GM23338 (cell line): ENCODE results near the gene ST8SIA2. TPM values are rescaled to one million over a fixed set of nuclear protein-coding genes. Genes with fewer than 3 reads are reported as not detected.

Source experiments
- ATAC-seq: fragments of 200-7000 bp; cut with Tn5 transposase; 3 replicates; pipeline ENCODE4 v1.9.1; 2020
- DNase-seq: peaks from one replicate; pipeline ENCODE4 v3.0.0-alpha.2; 2015; ENCODE audit warnings: low spot score
- H2AFZ ChIP-seq: fragments of 200-600 bp; sonication (generic); 2 replicates; pipeline ENCODE4 v1.8.0; 2016; ENCODE audit warnings: antibody characterized with exemption, mild to moderate bottlenecking, moderate library complexity
- H3F3A ChIP-seq: fragments of 200-600 bp; sonication (generic); replicated peaks from 2 replicates; pipeline ENCODE4 v1.8.0; 2017; ENCODE audit warnings: antibody characterized with exemption, mixed run types, low read depth
- H3K27ac ChIP-seq: fragments of 200-600 bp; sonication (generic); 2 replicates; pipeline ENCODE4 v1.6.1; 2016; ENCODE audit warnings: low read depth
- H3K27me3 ChIP-seq: fragments of 200-600 bp; sonication (generic); 2 replicates; pipeline ENCODE4 v1.8.0; 2016; ENCODE audit warnings: mild to moderate bottlenecking, mixed run types, moderate library complexity; ENCODE audit not compliant: insufficient read depth
- H3K36me3 ChIP-seq: fragments of 200-600 bp; sonication (generic); 2 replicates; pipeline ENCODE4 v1.8.0; 2016; ENCODE audit warnings: mild to moderate bottlenecking; ENCODE audit not compliant: insufficient read depth
- H3K4me1 ChIP-seq: fragments of 200-600 bp; sonication (generic); 2 replicates; pipeline ENCODE4 v1.8.0; 2016; ENCODE audit warnings: mild to moderate bottlenecking, moderate library complexity; ENCODE audit not compliant: insufficient read depth
- H3K4me2 ChIP-seq: fragments of 200-600 bp; sonication (generic); 2 replicates; pipeline ENCODE4 v1.7.1; 2017; ENCODE audit warnings: mixed run types
- H3K4me3 ChIP-seq: fragments of 200-600 bp; sonication (generic); 2 replicates; pipeline ENCODE4 v1.6.1; 2016; ENCODE audit warnings: mixed run types
- H3K79me2 ChIP-seq: fragments of 200-600 bp; sonication (generic); replicated peaks from 2 replicates; pipeline ENCODE4 v1.8.0; 2017; ENCODE audit warnings: mild to moderate bottlenecking; ENCODE audit not compliant: insufficient read depth
- H3K9me2 ChIP-seq: fragments of 200-600 bp; sonication (generic); 2 replicates; pipeline ENCODE4 v1.8.0; 2017; ENCODE audit not compliant: insufficient read depth
- H4K20me1 ChIP-seq: fragments of 200-600 bp; sonication (generic); replicated peaks from 2 replicates; pipeline ENCODE4 v1.8.0; 2017; ENCODE audit warnings: mild to moderate bottlenecking; ENCODE audit not compliant: insufficient read depth
- H3K27ac Mint-ChIP-seq: 2 replicates; pipeline ENCODE4 v1.8.0; 2020; ENCODE audit warnings: inconsistent platforms, mild to moderate bottlenecking, moderate library complexity, mixed read lengths
- H3K27me3 Mint-ChIP-seq: 3 replicates; pipeline ENCODE4 v1.8.0; 2022; ENCODE audit warnings: low read depth, mild to moderate bottlenecking, moderate library complexity, mixed read lengths, inconsistent platforms; ENCODE audit not compliant: insufficient read depth, poor library complexity
- H3K36me3 Mint-ChIP-seq: 3 replicates; pipeline ENCODE4 v1.8.0; 2021; ENCODE audit warnings: low read depth, mild to moderate bottlenecking, inconsistent platforms, moderate library complexity, mixed read lengths
- H3K4me1 Mint-ChIP-seq: 3 replicates; pipeline ENCODE4 v1.8.0; 2020; ENCODE audit warnings: mild to moderate bottlenecking, inconsistent platforms, mixed read lengths
- H3K4me3 Mint-ChIP-seq: 3 replicates; pipeline ENCODE4 v1.8.0; 2021; ENCODE audit warnings: moderate library complexity, mild to moderate bottlenecking, inconsistent platforms, mixed read lengths
- H3K9me3 Mint-ChIP-seq: 3 replicates; pipeline ENCODE4 v1.8.0; 2020; ENCODE audit warnings: moderate library complexity, mild to moderate bottlenecking, inconsistent platforms, mixed read lengths
- CREB1 ChIP-seq: fragments of 250-450 bp; sonication (Bioruptor Pico); IDR thresholded peaks from 2 replicates; pipeline ENCODE4 v1.5.0; 2020; ENCODE audit warnings: low read depth, mild to moderate bottlenecking, moderate library complexity
- ETS1 ChIP-seq: IDR thresholded peaks from 2 replicates; pipeline ENCODE4 v1.6.1; 2016; ENCODE audit warnings: antibody characterized with exemption
- NANOG ChIP-seq: IDR thresholded peaks from 2 replicates; pipeline ENCODE4 v1.6.1; 2016; ENCODE audit warnings: antibody characterized with exemption, borderline replicate concordance
- REST ChIP-seq: IDR thresholded peaks from one replicate; pipeline ENCODE4 v1.6.1; 2018; ENCODE audit warnings: antibody characterized with exemption; ENCODE audit not compliant: unreplicated experiment
- STAT1 ChIP-seq: IDR thresholded peaks from one replicate; pipeline ENCODE4 v1.6.1; 2016; ENCODE audit warnings: antibody characterized with exemption; ENCODE audit not compliant: unreplicated experiment
- ZNF114 ChIP-seq: fragments of 250-450 bp; sonication (Bioruptor Pico); IDR thresholded peaks from 2 replicates; pipeline ENCODE4 v1.5.0; 2020; ENCODE audit warnings: mild to moderate bottlenecking, moderate library complexity
- ZNF331 ChIP-seq: fragments of 250-450 bp; sonication (Bioruptor Pico); IDR thresholded peaks from 2 replicates; pipeline ENCODE4 v1.5.0; 2020; ENCODE audit warnings: low read depth, mild to moderate bottlenecking, moderate library complexity
- polyA plus RNA-seq: library from polyadenylated mRNA; unstranded; fragments of >200 nt; fragmentation: Nextera tagmentation; extraction: Ambion mirVana; gene quantifications from 2 replicates; pipeline ENCODE4 v1.2.1, GENCODE V29; 2016
- total RNA-seq: library from RNA; depleted of rRNA; stranded (reverse); fragments of >200 nt; shearing (Covaris generic); gene quantifications from 2 replicates; pipeline ENCODE4 v1.2.3, GENCODE V29; 2014
- TF ChIP-seq, protein P1 (sequence below): fragments of 250-450 bp; sonication (Bioruptor Pico); IDR thresholded peaks from 2 replicates; pipeline ENCODE4 v1.5.0; 2020; ENCODE audit warnings: mild to moderate bottlenecking, moderate library complexity

ST8SIA2 gene
- total and polyA plus RNA-seq, 2 experiments from 2014 or later, result 0.66 to 1.2 TPM

- TF ChIP-seq, protein P1, sequence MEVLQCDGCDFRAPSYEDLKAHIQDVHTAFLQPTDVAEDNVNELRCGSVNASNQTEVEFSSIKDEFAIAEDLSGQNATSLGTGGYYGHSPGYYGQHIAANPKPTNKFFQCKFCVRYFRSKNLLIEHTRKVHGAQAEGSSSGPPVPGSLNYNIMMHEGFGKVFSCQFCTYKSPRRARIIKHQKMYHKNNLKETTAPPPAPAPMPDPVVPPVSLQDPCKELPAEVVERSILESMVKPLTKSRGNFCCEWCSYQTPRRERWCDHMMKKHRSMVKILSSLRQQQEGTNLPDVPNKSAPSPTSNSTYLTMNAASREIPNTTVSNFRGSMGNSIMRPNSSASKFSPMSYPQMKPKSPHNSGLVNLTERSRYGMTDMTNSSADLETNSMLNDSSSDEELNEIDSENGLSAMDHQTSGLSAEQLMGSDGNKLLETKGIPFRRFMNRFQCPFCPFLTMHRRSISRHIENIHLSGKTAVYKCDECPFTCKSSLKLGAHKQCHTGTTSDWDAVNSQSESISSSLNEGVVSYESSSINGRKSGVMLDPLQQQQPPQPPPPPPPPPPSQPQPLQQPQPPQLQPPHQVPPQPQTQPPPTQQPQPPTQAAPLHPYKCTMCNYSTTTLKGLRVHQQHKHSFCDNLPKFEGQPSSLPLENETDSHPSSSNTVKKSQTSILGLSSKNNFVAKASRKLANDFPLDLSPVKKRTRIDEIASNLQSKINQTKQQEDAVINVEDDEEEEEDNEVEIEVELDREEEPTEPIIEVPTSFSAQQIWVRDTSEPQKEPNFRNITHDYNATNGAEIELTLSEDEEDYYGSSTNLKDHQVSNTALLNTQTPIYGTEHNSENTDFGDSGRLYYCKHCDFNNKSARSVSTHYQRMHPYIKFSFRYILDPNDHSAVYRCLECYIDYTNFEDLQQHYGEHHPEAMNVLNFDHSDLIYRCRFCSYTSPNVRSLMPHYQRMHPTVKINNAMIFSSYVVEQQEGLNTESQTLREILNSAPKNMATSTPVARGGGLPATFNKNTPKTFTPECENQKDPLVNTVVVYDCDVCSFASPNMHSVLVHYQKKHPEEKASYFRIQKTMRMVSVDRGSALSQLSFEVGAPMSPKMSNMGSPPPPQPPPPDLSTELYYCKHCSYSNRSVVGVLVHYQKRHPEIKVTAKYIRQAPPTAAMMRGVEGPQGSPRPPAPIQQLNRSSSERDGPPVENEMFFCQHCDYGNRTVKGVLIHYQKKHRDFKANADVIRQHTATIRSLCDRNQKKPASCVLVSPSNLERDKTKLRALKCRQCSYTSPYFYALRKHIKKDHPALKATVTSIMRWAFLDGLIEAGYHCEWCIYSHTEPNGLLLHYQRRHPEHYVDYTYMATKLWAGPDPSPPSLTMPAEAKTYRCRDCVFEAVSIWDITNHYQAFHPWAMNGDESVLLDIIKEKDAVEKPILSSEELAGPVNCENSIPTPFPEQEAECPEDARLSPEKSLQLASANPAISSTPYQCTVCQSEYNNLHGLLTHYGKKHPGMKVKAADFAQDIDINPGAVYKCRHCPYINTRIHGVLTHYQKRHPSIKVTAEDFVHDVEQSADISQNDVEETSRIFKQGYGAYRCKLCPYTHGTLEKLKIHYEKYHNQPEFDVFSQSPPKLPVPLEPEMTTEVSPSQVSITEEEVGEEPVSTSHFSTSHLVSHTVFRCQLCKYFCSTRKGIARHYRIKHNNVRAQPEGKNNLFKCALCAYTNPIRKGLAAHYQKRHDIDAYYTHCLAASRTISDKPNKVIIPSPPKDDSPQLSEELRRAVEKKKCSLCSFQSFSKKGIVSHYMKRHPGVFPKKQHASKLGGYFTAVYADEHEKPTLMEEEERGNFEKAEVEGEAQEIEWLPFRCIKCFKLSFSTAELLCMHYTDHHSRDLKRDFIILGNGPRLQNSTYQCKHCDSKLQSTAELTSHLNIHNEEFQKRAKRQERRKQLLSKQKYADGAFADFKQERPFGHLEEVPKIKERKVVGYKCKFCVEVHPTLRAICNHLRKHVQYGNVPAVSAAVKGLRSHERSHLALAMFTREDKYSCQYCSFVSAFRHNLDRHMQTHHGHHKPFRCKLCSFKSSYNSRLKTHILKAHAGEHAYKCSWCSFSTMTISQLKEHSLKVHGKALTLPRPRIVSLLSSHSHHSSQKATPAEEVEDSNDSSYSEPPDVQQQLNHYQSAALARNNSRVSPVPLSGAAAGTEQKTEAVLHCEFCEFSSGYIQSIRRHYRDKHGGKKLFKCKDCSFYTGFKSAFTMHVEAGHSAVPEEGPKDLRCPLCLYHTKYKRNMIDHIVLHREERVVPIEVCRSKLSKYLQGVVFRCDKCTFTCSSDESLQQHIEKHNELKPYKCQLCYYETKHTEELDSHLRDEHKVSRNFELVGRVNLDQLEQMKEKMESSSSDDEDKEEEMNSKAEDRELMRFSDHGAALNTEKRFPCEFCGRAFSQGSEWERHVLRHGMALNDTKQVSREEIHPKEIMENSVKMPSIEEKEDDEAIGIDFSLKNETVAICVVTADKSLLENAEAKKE, result no peak
- TF ChIP-seq ZNF331 (CRISPR knock-in tag), result no peak
- no peak for TF ChIP-seq ETS1
- TF ChIP-seq ZNF114 (CRISPR knock-in tag), result no peak
- no peak for TF ChIP-seq NANOG
These were observed 61.6 kb downstream of the ST8SIA2 start (continued) for GRCh38 chr15:92455271-92455670.

DNA sequence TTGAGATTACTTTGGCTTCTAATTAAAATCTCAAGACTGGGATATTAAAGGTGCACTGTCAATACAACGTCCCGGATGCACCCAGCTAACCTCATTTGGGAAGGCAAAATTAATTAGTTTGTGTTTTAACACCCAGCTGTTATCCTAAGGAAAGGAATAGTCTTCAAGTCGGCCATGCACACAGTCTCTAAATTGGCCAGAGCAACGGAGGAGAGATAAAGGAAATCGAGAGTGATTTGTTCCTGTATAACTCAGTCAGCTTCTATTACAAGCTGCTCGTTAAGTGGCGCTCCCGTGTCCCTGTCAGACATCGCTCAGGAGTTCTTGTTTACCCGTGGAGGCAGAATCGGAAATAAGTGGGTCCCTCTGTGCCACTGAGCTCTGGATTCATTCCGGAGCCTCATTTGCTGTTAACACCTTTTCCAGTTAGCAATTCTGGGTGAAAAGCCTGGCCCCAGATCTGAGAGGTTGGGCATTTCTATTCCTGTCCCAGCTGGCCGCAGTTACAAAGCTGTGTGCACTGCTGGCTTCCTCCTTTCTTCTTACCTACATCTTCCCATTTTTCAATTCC, 63.9 kb downstream of the ST8SIA2 start:
- H3K9me3 Mint-ChIP-seq, result no peaks in the 10 kb centered on the region
- H3K27me3 Mint-ChIP-seq, result peaks cover 4% of the 10 kb centered on the region
- no peaks in the 10 kb centered on the region for H3K27me3 ChIP-seq
- no peaks in the 10 kb centered on the region for H3K9me2 ChIP-seq
- no peak overlapping the region for H3K27ac Mint-ChIP-seq
- H3F3A ChIP-seq, result no peaks in the 10 kb centered on the region
- no peaks in the 10 kb centered on the region for H3K79me2 ChIP-seq
- H3K27ac ChIP-seq, result no peak overlapping the region
- no peak for ATAC-seq
- H2AFZ ChIP-seq, result no peak overlapping the region
- H3K4me1 Mint-ChIP-seq, result no peaks in the 10 kb centered on the region
- no peak overlapping the region for H3K4me3 ChIP-seq
- H3K36me3 Mint-ChIP-seq, result no peaks in the 10 kb centered on the region; the same call in 2 of the 3 replicates
- H3K4me3 Mint-ChIP-seq, result no peak overlapping the region
- no peak for DNase-seq
- TF ChIP-seq CREB1 (CRISPR knock-in tag) (no peak), REST (no peak), STAT1 (no peak)
- H3K4me1 ChIP-seq, result no peaks in the 10 kb centered on the region
- H3K36me3 ChIP-seq, result no peaks in the 10 kb centered on the region; the same call in 1 of the 2 replicates
- no peak overlapping the region for H3K4me2 ChIP-seq
- H4K20me1 ChIP-seq, result no peaks in the 10 kb centered on the region
